Muscle of arm (tissue), 12 donors: ENCODE results near the gene NRXN3. TPM values are rescaled to one million over a fixed set of nuclear protein-coding genes. Genes with fewer than 3 reads are reported as not detected.

ENCODE experiments used
- DNase-seq: peaks from one replicate; pipeline ENCODE4 v3.0.0-alpha.2; 2013
- polyA plus RNA-seq, 12 donors: library from polyadenylated mRNA; unstranded; fragments of 120-200 nt; gene quantifications; one replicate each; pipeline ENCODE4 v1.2.1, GENCODE V29; 2013; ENCODE audit not compliant: insufficient read length in 12 of 12

NRXN3 gene
- polyA plus RNA-seq, 12 donors, result 0.43 to 8.4 (median 1.2) TPM; not detected in 2

- DNase-seq, result no peak
These were observed 1509.9 kb downstream of the NRXN3 start for GRCh38 chr14:79680087-79680486.

- DNase-seq, result no peak
These were observed 1516.0 kb downstream of the NRXN3 start for GRCh38 chr14:79686196-79686595.

- DNase-seq, result no peak
These were observed 1520.8 kb downstream of the NRXN3 start for GRCh38 chr14:79690960-79691359.

GRCh38 chr14:79693935-79694334 is 1523.8 kb downstream of the NRXN3 start:
- no peak for DNase-seq

- no peak for DNase-seq
These were observed 1525.1 kb downstream of the NRXN3 start for GRCh38 chr14:79695307-79695706.

- DNase-seq, result no peak
These were observed 1528.1 kb downstream of the NRXN3 start for GRCh38 chr14:79698298-79698711.

- no peak for DNase-seq
These were observed 1529.0 kb downstream of the NRXN3 start for GRCh38 chr14:79699206-79699605.

- no peak for DNase-seq
These were observed 1531.2 kb downstream of the NRXN3 start for GRCh38 chr14:79701371-79701770.

- DNase-seq, result no peak
These were observed 1532.0 kb downstream of the NRXN3 start for GRCh38 chr14:79702197-79702596.

GRCh38 chr14:79703209-79703608 is 1533.0 kb downstream of the NRXN3 start:
- DNase-seq, result no peak

- no peak for DNase-seq
These were observed 1534.1 kb downstream of the NRXN3 start for GRCh38 chr14:79704041-79704807.

- DNase-seq, result no peak
These were observed 1535.1 kb downstream of the NRXN3 start for GRCh38 chr14:79705126-79705894.

GRCh38 chr14:79706382-79706781 is 1536.2 kb downstream of the NRXN3 start:
- DNase-seq, result no peak

GRCh38 chr14:79708426-79709388 is 1538.5 kb downstream of the NRXN3 start:
- no peak for DNase-seq

- no peak for DNase-seq
These were observed 1539.4 kb downstream of the NRXN3 start for GRCh38 chr14:79709573-79709972.

- DNase-seq, result no peak
These were observed 1542.3 kb downstream of the NRXN3 start for GRCh38 chr14:79712302-79712950.

- no peak for DNase-seq
These were observed 1551.4 kb downstream of the NRXN3 start for GRCh38 chr14:79721399-79722084.

GRCh38 chr14:79724934-79725717 is 1555.0 kb downstream of the NRXN3 start:
- no peak for DNase-seq

GRCh38 chr14:79727900-79728299 is 1557.7 kb downstream of the NRXN3 start:
- no peak for DNase-seq

- DNase-seq, result no peak
These were observed 1558.2 kb downstream of the NRXN3 start for GRCh38 chr14:79728331-79728730.
